ENCODE data around the gene PHF2.
A peak's percentile ranks its signal among the peaks of the same experiment; 100 is the strongest.

Gene PHF2

DNA sequence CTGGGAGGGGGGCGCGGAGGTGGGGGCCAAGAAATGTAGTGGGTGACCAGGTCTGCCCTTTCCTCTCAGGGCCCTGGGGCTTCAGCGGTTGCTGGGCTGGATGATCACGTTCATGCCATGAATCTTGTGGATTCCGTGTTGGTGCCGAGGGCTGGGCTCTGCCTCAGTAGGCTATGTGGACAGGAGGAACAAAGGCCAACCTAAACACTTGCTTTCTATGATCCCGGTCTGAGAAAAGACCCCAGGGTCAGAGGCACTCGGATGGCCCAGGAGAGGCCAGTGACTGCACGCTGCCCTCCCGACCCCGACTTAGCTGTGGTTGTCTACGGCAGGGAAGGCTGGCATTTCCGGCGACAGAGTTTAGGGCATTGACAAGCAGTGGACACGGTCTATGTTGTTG, 26.6 kb downstream of the PHF2 start:
- DNase-seq = no peak

- no peak for DNase-seq
These were observed 27.5 kb downstream of the PHF2 start for GRCh38 chr9:93603906-93604326.

GRCh38 chr9:93606187-93606586, 29.8 kb downstream of the PHF2 start:
- no peak for DNase-seq

DNA sequence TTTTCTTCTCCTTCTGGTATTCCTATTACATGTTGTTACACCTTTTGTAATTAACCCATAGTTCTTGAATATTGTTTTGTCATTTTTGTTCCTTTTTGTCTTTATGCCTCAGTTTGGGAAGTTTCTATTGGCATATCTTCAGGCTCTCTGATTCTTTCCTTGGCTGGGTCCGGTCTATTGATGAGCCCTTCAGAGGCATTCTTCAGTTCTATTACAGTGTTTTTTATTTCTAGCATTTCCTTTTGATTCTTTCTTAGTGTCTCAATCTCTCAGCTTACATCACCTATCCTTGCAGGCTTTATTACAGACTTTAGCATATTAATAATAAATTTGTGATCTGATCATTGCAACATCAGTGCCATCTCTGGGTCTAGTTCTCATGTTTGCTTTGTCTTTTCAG, 33.8 kb downstream of the PHF2 start:
- no peak for DNase-seq

GRCh38 chr9:93612052-93612795, 35.8 kb downstream of the PHF2 start:
- DNase-seq = no peak

DNA sequence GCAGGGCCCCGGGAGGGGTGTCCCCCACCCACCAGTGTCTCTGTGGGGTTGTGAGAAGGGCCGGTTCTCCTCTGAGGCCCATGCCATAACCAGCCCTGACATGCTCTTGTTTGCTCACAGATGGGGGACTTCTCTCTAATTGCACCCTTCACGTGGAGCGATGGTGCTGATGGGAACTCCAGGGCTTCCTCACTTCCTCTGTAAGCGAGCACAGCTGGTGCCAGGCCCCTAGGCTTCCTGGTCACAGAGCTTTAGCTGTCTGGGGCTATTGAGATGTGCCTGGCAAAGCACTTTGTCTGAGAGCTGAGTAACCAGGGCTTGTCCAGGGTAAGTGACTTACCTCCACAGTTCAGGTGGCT, 36.4 kb downstream of the PHF2 start:
- peak; percentile 22 for DNase-seq

DNA sequence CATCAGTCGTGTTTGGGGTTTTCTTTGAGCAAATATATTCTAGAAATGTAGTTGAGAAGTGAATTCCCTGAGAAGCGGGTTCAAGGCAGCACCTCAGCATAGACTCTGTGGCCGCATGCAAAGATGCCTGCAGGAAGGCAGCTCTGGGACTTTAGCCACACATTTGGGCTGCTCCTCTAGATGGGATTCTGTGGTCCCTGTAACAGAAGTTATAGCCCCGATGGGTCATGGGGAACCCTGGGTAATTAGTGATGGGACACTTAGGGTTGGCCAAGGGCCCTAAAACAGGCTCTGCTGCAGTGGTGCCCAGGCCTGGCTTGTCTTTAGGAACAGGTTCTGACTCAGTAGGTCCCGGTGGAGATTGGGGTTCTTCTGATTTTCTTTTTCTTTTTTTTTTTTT, 36.8 kb downstream of the PHF2 start:
- DNase-seq = no peak

GRCh38 chr9:93613791-93614190, 37.4 kb downstream of the PHF2 start:
- DNase-seq = no peak

DNA sequence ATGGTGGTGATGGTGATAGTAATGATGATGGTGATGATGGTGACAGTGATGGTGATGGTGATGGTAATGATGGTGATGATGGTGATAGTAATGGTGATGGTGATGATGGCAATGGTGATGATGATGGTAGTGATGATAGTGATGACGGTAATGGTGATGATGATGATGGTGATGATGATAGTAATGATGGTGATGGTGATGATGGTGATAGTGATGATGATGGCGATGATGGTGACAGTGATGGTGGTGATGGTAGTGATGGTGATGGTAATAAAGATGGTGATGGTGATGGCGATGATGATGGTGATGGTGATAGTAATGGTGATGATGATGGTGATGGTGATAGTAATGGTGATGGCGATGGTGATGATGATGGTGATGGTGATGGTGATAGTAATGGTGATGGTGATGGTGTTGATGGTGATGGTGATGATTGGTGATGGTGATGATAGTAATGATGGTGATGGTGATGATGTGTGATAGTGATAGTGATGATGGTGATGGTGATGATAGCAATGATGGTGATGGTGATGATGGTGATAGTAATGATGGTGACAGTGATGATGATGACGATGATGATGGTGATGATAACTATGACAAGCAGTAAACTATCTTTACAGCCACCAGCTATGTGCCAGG, 38.6 kb downstream of the PHF2 start:
- no peak for DNase-seq

GRCh38 chr9:93616044-93616443, 39.7 kb downstream of the PHF2 start:
- DNase-seq = no peak

GRCh38 chr9:93617273-93617672, 40.9 kb downstream of the PHF2 start:
- no peak for DNase-seq

DNA sequence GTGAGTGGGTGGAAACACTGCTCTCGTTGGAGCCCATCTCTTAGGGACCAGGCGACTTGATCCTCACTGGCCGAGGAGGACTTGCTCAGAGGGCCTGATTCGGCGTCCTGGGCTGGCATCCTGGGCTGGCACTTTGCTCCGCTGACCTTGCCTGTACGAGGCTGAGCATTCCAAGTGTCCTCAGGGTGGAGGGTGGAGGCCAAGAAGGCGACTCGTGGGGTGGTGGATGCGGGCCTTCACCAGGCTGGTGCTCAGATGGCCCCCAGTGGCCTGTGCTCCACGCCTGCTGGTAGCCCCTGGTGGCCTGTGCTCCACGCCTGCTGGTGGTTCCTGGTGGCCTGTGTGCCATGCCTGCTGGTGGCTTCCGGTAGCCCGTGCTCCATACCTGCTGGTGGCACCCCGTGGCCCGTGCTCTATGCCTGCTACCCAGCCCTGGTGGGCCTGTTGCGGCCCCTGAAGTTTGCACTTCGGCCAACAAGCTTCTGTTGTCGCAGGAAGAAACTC, 42.9 kb downstream of the PHF2 start:
- no peak for DNase-seq

DNA sequence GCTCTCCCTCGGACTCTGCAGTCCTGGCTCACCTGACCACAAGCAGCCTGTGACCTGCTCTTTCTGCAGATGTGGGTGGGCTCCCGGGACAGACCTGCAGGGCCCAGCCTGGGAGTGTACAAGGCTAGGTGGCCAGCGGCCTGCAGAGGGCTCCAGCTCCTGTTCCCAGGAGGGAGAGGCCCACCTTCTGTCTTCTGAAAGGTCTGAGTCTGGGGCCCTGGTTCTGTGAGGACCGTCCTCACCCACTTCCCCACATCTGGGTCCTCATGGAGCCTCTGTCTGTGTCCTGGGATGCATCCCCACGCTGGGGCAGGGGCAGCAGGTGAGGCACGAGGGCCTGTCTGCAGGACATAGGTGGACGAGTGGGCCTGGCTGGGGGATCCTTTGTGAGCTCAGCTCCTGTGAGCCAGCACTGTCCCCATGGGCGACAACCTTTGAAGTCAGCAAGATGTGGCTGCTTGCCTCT, 43.7 kb downstream of the PHF2 start:
- no peak for DNase-seq

DNA sequence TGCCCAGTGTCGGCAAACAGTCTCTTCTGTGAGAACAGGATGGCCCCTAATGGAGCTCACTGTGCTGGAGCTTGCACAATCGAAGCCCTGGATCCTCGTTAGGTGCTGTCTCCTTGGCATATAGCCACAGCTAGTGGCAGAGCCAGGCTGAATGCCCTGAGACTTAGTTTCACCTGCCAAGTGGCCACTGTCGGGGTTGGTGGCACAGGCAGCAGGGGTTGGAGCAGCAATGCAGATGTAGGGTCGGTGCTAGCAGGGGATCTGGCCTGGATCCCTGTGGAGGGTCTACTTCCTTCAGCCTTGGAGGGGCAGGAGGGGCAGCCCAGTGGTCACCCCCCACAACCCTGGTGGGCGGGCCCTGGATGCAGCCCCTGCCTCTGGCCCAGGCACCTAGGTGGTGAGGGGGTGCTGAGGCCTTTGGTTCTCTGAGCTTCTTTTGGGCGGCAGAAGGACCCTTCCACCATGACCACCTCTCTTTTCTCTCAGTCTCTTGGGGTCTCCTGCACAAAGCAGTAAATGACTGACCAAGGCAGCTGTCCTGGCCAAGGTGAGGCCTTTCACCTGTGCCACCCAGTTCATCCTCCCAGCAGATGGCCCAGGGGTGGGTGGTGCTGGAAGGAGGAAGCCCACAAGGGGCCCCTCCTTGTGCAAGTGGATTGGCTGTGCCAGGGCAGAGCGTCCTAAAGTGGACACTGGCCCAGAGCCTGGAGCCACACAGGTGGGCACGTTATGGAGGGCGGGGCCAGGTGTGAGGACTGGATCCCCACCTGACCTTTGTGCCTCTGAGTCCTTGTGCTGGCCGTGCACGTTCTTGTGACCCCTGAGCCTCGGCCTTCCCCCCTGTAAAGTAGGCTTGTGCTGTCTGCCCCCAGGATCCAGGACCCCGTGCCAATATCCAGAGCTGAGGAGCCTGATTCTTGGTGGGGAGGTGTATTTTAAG, 44.8 kb downstream of the PHF2 start:
- DNase-seq = no peak

DNA sequence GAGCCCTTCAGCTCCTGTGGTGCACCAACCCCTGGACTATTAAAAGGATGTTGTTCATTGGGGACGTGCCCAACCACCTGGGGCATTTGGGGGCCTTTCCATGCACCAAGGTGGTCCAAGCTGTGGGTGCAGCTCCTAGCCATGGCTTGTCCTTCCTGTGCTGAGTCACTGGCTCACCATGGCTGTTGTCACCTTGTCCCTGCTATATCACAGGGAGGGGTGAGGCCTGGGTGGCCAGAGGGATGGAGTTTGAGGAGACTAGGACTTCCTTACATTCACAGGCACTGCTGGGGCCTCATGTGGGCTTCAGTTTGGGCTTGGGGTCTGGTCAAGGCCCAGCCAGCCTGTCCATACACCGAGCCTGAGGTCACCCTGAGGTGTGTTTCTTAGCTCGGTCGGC, 45.5 kb downstream of the PHF2 start:
- no peak for DNase-seq

DNA sequence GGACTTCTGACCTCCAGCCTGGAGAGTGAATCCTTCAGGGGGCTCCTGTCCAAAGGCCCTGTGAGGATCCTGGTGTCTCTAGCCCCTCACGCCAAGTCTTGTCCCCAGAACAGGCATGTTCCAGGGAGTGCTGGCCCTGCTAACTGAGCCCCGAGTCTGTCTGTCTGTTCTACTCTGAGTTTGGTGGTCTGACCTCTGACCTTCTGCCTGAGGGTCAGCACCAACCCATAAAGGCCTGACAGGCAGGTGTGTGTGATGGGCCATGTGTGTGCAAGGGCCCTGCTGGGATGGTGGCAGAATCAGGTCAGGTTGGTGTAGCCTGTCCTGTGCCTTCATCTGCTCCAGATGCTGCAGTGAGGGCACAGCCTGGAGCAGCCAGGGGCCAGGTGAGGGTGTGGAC, 46.3 kb downstream of the PHF2 start:
- no peak for DNase-seq

DNA sequence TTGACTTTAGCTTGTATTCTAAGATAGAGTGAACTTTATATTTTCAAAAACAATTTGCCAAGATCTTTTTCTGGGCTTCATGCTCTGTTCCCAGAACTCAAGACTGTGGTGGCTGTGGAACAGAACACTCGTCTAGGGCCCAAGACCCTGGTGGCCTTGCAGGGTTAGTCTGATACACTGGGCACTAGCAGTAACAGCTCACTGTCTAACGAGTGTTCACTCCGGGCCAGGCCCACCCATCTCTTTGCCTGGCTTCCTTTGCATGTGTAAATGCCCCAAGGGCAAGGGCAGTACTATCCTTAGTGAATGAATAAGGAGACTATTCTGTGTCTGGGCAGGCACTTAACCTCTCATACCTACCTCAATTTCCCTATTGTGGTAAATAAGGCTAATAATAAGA, 47.4 kb downstream of the PHF2 start:
- DNase-seq = no peak

- no peak for DNase-seq
These were observed 48.0 kb downstream of the PHF2 start for GRCh38 chr9:93624431-93624834.

- DNase-seq = no peak
These were observed 48.6 kb downstream of the PHF2 start for GRCh38 chr9:93624977-93625376.

- DNase-seq = no peak
These were observed 53.5 kb downstream of the PHF2 start for GRCh38 chr9:93629920-93630319.

GRCh38 chr9:93630806-93631411, 54.5 kb downstream of the PHF2 start:
- no peak for DNase-seq

DNA sequence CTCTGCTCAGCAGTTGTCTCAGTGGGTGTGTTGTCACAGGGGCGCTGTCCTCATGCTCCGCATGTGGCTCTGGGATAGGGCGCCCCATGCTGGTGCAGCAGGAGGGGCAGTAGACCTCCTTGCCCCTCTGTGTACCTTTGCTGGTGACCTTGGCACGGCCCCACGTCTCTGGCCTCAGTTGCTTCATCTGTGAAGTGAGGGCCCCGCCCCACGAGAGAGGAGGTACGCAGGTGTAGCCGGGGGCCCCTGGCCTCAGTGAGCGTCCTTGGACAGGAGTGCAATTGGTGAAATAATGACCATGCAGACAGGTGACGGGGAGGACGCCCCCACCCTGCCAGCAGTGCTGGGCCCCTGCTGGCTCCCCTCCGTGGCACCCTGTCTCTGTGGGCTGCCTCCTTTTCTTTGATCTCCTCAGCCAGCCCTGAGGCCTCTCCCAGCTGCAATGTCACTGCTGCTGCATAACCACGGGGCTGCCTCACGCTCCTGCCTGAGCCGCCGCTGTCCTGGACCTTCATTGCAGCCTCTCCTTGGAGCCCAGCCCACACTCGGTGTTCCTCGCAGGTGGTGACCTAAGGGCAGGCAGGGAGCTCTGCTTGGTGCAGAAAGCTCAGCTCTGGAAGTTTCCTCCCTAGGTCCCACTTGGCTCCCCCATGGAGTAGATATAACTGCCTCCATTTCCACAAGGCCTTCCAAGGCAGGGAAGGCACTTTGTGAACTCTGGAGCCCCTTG, 57.3 kb downstream of the PHF2 start:
- DNase-seq = no peak
